NT2/D1 (cell line): ENCODE data around the gene MEPCE.

Source experiments
- DNase-seq: peaks from one replicate; pipeline ENCODE4 v3.0.0-alpha.2; 2011; ENCODE audit warnings: low read depth, low spot score
- H3K27me3 ChIP-seq: 2 replicates; pipeline ENCODE4 v1.6.0; 2011; ENCODE audit warnings: mild to moderate bottlenecking; ENCODE audit not compliant: insufficient read length, insufficient read depth
- H3K36me3 ChIP-seq: 2 replicates; pipeline ENCODE4 v1.6.1; 2011; ENCODE audit warnings: mild to moderate bottlenecking, low read length, mixed read lengths; ENCODE audit not compliant: insufficient read depth, insufficient read length
- H3K4me1 ChIP-seq: 2 replicates; pipeline ENCODE4 v1.5.1; 2011; ENCODE audit not compliant: insufficient read depth, insufficient read length
- H3K4me3 ChIP-seq: 2 replicates; pipeline ENCODE4 v1.5.1; 2011; ENCODE audit warnings: low read depth; ENCODE audit not compliant: insufficient read length
- H3K9ac ChIP-seq: 2 replicates; pipeline ENCODE4 v1.6.0; 2011; ENCODE audit warnings: low read depth; ENCODE audit not compliant: insufficient read length
- H3K9me3 ChIP-seq: 2 replicates; pipeline ENCODE4 v1.5.1; 2011; ENCODE audit warnings: mild to moderate bottlenecking, low read length; ENCODE audit not compliant: insufficient read depth
- SUZ12 ChIP-seq: IDR thresholded peaks from 2 replicates; pipeline ENCODE4 v1.6.1; 2011; ENCODE audit not compliant: insufficient read length, insufficient read depth; ENCODE audit errors: extremely low read depth
- YY1 ChIP-seq: IDR thresholded peaks from 2 replicates; pipeline ENCODE4 v1.6.1; 2011; ENCODE audit not compliant: insufficient read length, insufficient read depth
- ZNF274 ChIP-seq: IDR thresholded peaks from 2 replicates; pipeline ENCODE4 v1.6.1; 2011; ENCODE audit warnings: mild to moderate bottlenecking, low read depth, low read length

The MEPCE gene

DNA sequence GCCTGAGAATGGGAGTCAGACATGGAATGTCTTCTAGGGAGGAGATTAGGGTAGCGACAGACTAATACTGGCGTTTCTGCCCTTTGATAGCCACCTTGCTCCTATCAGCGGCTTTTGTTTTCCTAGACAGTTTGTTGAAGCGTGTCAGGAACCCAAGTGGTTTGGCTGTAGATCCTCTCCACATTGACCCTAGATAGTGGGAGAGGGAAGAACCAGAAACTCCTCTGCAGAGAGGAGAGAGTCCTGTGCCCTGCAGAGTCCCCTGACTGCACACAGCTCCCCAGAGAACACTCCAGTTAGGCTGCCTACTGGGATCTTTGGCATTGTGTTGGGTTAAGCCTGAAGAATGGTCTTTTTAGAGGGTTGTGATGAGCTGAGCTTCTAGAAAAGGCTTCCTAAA is 2.4 kb downstream of the MEPCE start:
- Histone ChIP-seq H3K9me3 (peaks cover 6% of the 10 kb centered on the region; the same call in 1 of the 2 replicates), H3K27me3 (no peaks in the 10 kb centered on the region), H3K36me3 (peaks cover 51% of the 10 kb centered on the region), H3K4me1 (peaks cover 17% of the 10 kb centered on the region), H3K4me3 (peak overlapping the region; percentile 13), H3K9ac (peak overlapping the region; percentile 26)
- TF ChIP-seq YY1 (no peak), SUZ12 (no peak), ZNF274 (no peak)
- no peak for DNase-seq

DNA sequence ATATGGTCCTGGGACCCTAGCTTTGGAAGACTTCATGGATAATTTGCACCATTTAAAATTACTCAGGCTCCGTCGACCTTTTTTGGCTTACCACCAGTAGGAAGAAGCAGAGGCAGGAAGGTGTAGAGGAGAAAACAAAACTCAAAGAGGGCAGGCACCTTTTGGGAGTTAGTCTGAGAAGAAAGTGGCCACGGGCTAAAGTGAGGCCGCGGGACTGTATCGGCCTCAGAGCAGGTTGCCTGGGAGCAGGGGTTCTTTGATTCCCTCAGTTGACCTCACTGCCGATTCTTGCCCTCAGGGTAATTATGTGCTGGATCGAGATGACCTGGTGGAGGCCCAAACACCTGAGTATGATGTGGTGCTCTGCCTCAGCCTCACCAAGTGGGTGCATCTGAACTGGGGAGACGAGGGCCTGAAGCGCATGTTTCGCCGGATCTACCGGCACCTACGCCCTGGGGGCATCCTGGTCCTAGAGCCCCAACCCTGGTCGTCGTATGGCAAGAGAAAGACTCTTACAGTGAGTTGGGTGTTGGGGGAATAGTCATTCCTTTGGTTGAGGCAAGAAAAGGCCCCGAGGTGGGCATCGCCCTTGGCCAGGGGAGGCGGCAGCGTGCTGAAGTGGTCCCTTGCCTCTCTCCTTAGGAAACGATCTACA is 3.1 kb downstream of the MEPCE start:
- TF ChIP-seq ZNF274 (no peak), SUZ12 (no peak), YY1 (no peak)

DNA sequence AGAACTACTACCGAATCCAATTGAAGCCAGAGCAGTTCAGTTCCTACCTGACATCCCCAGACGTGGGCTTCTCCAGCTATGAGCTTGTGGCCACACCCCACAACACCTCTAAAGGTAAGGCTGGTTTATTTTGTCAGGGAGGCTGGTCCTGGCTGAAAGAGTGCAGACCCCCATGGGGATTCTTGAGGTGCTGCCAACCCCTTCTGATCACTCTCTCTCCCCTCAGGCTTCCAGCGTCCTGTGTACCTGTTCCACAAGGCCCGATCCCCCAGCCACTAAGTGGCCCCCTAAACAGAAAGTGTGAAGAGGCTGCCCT is 3.6 kb downstream of the MEPCE start:
- peaks cover 17% of the 10 kb centered on the region for H3K4me1 ChIP-seq
- H3K4me3 ChIP-seq: no peak overlapping the region
- H3K36me3 ChIP-seq: peaks cover 51% of the 10 kb centered on the region
- H3K9me3 ChIP-seq: no peaks in the 10 kb centered on the region
- no peak for TF ChIP-seq ZNF274
- no peak for TF ChIP-seq SUZ12
- no peak for TF ChIP-seq YY1
- no peaks in the 10 kb centered on the region for H3K27me3 ChIP-seq
- DNase-seq: no peak
- no peak overlapping the region for H3K9ac ChIP-seq

More for the DNA sequence above, 3.1 kb downstream of the MEPCE start:
- H3K4me3 ChIP-seq: no peak overlapping the region
- peak overlapping the region; percentile 26 for H3K9ac ChIP-seq
- DNase-seq: no peak
- H3K9me3 ChIP-seq: peaks cover 3% of the 10 kb centered on the region; the same call in 1 of the 2 replicates
- H3K4me1 ChIP-seq: peaks cover 17% of the 10 kb centered on the region
- H3K27me3 ChIP-seq: no peaks in the 10 kb centered on the region
- H3K36me3 ChIP-seq: peaks cover 51% of the 10 kb centered on the region

DNA sequence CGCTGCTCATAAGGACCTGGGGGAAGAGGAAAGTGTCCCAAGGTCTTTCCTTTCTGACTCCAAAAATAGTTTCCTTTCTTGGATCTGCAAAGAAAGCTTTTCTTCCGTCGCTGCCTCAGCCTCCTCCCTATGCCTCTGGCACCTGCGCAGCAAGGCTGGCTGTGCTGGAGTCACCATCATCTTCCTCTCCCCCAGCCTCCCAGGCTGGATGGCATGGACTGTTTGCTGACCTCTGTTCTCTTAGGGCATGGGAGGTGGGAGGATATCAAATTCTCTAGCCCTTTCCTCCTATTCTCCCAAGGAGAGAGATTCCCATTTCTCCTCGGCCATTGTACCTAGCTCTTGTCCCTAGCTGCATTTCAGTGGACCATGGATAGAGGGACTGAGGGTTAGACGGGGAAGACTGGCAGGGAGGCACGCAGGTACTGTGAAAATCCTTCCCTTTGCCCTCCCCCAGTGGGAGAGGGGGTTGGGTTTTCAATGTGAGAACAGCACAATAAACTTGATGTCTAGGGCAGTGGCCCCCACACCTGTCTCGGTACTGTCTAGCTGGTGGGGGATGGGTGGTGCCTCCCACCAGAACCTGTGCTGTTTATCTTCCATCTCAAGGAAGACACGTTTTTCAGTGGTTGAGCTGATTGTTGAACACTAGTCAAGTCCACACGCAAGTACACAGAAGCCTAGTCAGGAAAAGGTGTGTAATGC is 4.1 kb downstream of the MEPCE start:
- Histone ChIP-seq H3K4me3 (no peak overlapping the region), H3K27me3 (no peaks in the 10 kb centered on the region), H3K9me3 (no peaks in the 10 kb centered on the region), H3K9ac (peak overlapping the region; percentile 61), H3K4me1 (peaks cover 17% of the 10 kb centered on the region), H3K36me3 (peaks cover 51% of the 10 kb centered on the region)
- DNase-seq: no peak
- no peak for TF ChIP-seq YY1
- TF ChIP-seq SUZ12: no peak
- TF ChIP-seq ZNF274: no peak

DNA sequence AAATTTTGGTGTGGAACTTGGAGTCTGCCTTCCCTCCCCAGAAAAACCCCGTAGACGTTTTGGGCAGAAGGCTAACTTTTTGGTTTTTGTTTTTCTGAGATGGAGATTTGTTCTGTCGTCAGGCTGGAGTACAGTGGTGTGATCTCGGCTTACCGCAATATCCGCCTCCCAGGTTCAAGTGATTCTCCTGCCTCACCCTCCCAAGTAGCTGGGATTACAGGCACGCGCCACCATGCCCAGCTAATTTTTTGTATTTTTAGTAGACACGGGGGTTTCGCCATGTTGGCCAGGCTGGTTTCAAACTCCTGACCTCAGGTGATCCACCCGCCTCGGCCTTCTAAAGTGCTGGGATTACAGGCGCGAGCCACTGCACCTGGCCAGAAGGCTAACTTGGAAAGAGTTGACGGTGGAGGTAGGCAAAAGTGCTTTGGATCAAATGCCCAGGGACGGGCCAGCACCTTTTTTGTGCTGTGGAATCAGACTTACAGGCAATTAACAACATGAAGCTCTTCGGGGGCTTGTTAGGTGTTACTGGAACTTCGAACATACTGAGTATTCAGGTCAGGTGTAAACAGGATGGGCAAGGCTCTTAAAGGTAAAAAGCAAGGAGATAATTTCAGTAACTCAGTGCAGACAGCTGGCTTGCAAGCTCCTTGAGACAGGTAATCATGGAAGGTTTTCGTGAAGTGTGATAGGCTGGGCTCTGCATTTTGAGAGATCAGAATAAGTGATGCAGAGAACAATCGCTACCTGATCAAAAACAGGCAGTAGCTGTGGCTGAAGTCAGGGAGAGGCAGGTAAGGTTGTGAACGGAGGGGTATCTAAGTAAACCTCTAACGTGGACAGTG is 4.9 kb downstream of the MEPCE start:
- Histone ChIP-seq H3K9ac (peak overlapping the region; percentile 93), H3K9me3 (no peaks in the 10 kb centered on the region), H3K4me1 (peaks cover 17% of the 10 kb centered on the region), H3K27me3 (no peaks in the 10 kb centered on the region), H3K36me3 (peaks cover 51% of the 10 kb centered on the region), H3K4me3 (peak overlapping the region; percentile 82)
- TF ChIP-seq SUZ12: no peak
- no peak for TF ChIP-seq ZNF274
- DNase-seq: no peak

DNA sequence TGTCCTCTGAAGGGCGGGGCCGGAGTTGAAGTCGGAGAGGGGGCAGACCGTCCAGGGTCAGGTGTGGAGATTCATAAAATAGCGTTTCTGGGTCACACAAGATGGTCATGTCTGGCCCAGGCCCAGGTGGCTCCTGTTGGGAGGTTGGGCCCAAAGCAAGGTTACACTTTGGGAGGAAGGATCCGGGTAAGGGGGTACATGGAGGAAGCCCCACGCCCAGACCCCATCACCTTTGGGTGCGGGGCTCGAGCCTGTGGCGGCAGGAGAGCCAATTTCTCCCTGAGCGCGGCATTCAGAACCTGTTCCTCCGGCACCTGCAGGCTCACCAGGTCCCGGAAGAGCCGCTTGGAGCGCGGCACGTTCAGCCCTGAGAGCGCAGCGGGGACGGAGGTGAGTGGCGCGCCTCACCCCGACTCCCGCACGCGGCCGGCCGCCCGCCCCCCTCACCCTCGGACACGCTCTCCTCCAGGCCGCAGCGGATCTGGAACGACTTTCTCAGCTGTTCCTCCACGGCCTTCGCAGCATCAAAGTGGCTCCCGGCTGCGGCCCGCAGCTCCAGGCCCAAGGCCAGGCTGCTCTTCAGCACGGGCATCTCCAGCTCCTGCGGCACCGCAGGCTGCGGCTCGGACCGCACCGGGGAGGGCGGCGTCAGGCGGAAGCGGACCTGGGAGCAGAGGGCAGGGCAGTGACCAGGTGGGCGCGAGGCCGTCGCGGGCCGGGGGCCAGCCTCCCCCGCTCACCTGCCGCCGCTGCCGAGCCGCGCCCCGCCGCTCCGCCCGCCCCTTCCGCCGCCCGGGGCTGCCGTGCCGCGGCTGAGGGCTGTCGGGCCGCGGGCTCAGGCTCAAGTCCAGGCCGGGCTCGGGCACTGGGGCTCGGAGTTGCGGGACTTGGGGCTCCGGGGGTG is 6.0 kb downstream of the MEPCE start:
- TF ChIP-seq YY1: no peak
- peaks cover 17% of the 10 kb centered on the region for H3K4me1 ChIP-seq
- peak overlapping the region; percentile 82 for H3K4me3 ChIP-seq
- DNase-seq: no peak
- H3K9ac ChIP-seq: peak overlapping the region; percentile 93
- H3K9me3 ChIP-seq: no peaks in the 10 kb centered on the region
- H3K36me3 ChIP-seq: peaks cover 48% of the 10 kb centered on the region
- no peaks in the 10 kb centered on the region for H3K27me3 ChIP-seq
